HG03558 (cell line): ENCODE results near the gene DCN.

Experiments used
- ATAC-seq: cut with Tn5 transposase; IDR thresholded peaks from one replicate; pipeline ENCODE4 v1.9.1; 2021; ENCODE audit warnings: moderate number of reproducible peaks; ENCODE audit not compliant: unreplicated experiment; ENCODE audit errors: extremely low read depth

The DCN gene

DNA sequence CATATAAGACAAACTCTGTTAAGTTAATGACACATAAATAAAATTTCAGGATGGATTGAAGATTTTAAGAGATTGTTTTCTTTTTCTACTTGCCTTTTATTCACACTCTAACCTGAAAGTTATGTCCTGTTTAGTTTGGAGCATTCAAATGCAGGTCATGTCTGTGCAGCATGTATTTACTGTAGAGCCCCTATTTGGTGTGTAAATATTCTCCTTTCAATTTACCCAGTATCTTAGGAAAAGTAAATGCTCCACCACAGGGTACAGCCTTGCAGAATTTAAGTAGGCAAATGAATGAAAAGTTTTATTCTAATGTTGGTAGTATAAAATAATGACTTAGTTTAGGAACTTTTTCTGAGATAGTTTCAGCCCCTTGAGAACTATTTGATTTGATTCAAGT lies 6.2 kb upstream of the DCN start:
- no peak for ATAC-seq

GRCh38 chr12:91186156-91186555 lies 3.5 kb upstream of the DCN start:
- ATAC-seq = no peak

DNA sequence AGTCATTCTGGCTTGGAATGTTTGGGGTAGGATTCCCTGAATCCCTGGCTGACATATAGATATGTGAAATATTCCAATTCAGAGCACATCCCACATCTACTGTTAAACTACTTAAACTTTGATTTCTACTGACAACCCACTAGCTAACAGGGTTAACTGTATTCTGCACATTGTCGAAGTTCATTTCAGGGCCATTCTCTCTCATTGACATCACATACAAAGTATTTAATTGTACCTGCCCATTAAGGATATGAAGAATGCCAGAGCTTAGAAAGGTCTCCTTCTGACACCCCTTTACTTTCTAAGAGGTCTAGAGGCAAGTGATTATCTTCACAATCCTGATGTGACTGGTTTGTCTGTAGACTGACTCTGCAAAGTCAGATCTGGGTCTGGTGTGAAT lies 2.8 kb upstream of the DCN start:
- no peak for ATAC-seq

DNA sequence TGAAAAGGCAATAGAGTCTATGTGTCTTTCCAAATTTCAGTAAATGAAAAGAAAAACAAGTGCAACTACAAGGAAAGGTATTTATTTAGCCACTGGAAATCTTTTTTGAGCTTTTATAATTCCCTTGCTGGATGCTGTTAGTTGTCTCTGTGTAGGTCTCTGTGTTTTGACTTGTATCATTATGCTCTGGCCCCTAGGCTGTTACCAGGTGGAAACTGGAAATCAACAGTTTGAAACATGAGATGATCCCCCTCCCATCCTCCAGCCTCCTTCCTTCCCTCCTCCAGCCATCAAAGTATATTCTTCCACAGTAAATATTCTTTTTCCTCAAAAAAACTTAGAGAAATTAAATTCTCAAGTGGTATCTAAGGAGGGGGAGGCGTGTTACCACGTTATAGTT lies 934 bp upstream of the DCN start:
- ATAC-seq = no peak

DNA sequence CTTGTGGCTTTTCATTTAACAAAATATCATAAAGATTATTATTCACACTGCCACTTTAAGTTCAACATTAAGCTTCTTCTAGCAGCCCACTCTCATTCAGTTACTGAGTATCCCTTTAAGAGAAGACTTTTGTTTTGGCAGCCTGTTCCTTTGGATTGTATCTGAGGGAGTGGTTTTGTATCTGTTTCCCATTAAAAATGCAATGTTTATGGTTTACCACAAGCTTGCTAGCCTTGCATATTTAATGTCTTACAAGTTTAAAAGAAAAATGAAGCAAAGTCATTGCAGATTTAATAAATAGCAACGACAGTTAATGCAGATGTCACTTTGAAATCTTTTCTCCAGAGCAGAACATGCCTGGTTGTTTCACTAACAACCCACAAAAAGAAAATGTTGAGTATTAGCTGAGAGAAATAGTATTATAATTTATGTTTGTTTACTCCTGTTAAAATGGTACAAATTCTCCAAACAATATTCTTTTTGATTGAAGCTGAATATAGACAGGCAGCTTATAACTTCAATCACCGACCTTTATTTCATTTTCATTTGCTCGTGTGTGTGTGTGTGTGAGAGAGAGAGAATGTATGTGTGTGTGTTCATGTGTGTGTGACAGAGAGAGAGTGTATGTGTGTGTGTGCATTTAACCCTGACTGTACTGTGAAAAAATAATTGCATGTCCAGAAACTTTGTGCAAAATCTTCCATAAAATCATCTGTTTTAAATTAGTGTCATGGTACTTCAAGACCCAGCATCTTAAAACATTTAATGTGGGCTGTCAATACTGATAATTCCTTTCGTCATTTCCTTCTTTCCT lies 1.8 kb downstream of the DCN start:
- no peak for ATAC-seq

DNA sequence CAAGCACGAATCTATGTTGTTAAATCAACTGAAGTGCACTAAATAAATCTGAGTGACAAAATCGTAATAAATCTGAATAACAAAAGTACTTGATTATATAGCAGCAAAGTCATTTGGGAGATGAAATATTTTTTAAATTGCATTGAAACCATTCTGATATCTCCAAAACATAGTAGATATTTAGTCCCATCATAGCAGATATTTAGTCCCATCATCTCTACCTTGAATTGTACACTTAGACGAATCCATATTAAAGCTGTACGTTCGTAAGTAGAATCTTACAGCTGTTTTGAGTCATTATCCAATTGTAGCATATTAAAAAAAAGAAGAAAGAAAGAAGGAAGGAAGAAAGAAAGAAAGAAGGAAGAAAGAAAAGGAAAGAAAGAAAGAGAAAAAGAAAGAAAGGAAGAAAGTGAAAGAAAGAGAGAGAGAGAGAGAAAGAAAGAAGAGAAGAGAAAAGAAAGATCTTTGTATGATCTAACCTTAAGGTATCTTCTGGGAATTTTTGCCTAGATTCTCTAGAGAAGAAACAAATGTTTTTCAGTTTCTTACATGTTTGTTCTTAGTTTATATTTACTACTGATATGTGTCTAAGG lies 2.6 kb downstream of the DCN start:
- no peak for ATAC-seq

DNA sequence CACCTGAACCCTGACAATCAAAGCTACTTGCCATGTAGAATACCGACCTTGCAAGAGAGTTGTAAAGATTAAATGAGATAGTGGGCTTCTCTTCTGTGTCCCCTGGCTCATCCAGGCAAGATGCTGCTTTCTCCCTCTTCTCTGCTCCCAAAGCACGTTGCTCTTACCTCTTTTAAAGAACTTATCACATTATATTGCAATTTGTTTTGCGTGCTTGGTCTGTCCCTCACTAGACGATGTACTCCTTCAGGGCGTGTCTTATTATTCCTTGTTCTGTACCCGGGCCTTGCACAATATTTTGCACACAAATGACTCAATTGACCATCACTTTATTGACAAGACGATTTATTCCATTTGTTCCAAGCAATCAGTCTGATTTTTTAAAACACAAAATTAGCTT lies 3.3 kb downstream of the DCN start:
- ATAC-seq = no peak

GRCh38 chr12:91178781-91179180 lies 3.8 kb downstream of the DCN start:
- ATAC-seq = no peak

DNA sequence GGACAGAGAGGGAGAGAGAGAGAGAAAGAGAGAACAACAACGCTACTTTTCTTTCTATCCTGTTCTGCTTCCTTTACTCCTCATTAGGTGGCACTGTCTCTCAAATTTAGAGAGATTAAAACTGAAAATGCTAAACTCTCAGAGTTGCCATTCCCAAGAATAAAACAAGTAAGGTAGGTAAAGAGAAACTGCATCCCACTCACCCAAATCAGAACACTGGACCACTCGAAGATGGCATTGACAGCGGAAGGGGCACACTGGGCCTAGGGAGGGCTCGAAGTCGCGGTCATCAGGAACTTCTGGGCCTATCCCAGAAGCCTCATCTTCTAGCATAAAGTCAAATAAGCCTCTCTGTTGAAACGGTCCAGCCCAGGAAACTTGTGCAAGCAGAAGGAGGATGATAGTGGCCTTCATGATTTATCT lies 4.5 kb downstream of the DCN start:
- ATAC-seq = no peak

GRCh38 chr12:91177381-91177780 lies 5.2 kb downstream of the DCN start:
- no peak for ATAC-seq

DNA sequence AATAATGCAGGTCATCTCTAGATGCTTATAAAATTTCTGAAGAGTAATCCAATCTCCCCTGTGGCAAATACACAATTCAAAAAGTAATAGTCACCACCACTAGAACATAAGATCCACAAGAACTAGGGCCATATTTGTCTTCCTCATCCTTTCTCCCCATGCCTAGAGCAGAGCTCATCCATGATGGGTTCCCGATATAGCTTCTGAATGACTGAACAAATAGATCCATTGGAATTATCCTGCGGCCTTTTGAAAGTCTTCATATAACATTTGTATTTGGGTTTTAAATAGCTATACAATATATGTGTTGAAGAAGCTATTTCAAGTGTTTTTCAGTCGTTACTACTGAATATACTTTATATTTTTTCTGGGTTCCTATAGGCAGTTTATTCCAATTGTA lies 5.7 kb downstream of the DCN start:
- no peak for ATAC-seq

DNA sequence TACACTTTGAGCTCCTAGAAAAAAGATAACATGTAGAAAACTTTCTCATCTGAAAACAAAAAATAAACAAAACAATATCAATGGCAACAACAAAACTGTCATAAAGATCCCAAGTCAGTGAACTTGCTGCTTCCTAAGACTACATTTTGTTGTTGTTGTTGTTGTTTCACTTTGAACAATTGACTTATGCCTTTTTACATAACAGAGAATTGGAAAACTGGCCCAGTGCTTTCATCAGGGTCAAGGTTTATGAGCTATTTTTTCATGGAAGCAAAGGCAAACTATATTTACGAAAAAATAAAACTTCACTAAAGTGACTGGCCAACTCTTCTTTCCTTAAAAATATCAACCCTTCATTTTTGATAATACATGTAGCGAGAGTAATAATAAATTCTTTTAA lies 6.3 kb downstream of the DCN start:
- ATAC-seq = no peak

- ATAC-seq = no peak
Measured at GRCh38 chr12:91173124-91173523, 9.5 kb downstream of the DCN start.

DNA sequence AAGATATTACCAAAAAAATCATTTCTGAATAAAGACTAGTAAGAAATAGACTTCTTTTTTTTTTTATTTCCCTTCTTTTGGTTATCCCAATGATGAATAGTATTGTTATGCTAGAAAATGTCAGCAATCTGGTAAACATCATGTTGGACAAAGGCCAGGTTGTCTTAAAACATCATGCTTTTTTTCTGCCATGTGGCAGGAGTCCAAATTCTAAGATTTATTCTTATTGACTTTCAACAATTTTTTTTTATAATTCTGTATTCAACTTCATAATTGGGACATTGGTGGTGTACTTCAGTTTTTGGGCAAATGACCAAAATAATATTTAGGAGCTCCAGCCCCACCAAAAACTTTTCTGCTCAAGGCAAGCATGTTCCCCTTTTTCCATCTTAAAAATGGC lies 10.5 kb downstream of the DCN start:
- ATAC-seq = no peak

GRCh38 chr12:91171476-91171875 lies 11.1 kb downstream of the DCN start:
- no peak for ATAC-seq

DNA sequence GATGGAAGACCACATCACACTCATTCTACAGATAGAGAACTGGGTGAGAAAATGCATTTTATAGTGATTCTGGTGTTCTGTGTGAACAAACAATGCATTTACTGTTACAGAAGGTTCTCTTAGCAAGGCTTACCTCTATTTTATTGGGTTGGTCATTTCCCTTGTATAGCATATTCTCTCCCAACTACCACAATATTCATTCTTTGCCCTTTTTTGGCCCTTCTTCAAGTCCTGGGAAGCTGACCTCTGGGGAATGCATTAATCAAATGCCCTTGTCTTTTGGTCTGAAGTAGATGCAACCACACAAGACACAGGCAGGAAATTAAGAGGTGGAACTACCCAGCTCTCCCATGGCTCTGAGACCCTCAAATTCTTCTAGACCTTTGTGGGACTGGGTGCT lies 19.5 kb downstream of the DCN start:
- no peak for ATAC-seq

DNA sequence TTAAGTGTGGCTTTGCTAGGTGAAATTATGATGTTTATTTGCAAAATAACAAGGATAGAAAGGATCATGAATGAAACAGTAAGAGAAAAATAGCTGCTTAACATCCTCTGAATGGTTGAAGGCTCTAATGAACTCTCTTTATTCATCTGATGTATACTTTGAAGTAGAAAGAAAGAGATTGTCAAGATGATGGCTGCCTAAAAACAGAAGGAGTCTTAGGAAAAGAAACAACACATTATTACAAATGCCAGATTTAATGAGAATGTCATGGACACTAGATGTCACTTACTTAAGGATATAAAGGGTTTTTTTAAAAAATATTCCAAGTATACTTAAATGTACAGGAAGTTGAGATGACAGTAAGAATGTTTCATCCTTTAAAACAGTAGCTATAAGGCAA lies 21.6 kb downstream of the DCN start:
- ATAC-seq = no peak

DNA sequence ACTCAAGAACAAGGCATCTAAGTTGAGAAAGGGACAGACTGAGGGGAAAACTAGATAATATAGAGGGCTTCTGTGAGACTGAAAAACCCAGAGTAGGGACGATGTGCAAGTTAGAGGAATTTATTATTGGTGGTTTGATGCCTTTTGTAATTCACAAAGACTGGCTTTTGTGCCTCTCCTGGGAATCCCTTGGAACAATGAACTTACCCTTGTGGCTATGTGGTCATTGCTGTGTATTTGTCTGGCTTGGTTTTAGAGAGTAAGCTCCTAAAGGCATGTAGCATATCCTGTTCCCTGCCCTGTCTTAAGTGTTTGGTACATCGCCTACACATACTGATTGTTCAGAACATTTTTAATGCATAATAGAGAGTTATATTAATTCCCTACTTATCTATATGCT lies 26.6 kb downstream of the DCN start:
- no peak for ATAC-seq

- ATAC-seq = no peak
Measured at GRCh38 chr12:91154131-91154530, 28.5 kb downstream of the DCN start.

GRCh38 chr12:91144053-91144452 lies 38.6 kb downstream of the DCN start:
- no peak for ATAC-seq

DNA sequence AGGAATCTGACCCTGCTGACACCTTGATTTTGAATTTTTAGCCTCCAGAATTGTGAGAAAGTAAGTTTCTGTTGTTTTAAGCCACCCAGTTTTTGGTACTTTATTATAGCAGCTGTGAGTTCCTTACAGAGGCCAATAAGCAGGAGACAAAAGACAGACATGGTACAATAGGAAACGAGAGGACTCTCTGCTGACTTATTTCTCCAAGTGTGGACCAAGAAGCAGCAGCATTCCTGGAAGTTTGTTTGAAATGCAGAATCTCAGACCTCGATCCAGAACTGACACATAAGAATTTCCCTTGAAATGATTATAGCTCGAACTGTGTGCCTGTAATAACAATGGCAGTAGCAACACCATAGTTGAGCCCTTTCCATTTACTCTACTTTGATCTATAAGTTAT lies 39.4 kb downstream of the DCN start:
- ATAC-seq = no peak

GRCh38 chr12:91142221-91142631 lies 40.4 kb downstream of the DCN start:
- no peak for ATAC-seq
